Ishikawa (cell line): Measurements from ENCODE around the gene CALU.

Experiments
- CEBPB ChIP-seq: IDR thresholded peaks from 2 replicates; pipeline ENCODE4 v1.6.1; 2012
- CREB1 ChIP-seq: IDR thresholded peaks from 2 replicates; pipeline ENCODE4 v1.6.1; 2012; ENCODE audit warnings: low read depth
- EGR1 ChIP-seq: IDR thresholded peaks from 2 replicates; pipeline ENCODE4 v1.6.1; 2012
- EP300 ChIP-seq: IDR thresholded peaks from 2 replicates; pipeline ENCODE4 v1.6.1; 2012; ENCODE audit warnings: borderline replicate concordance
- FOXM1 ChIP-seq: IDR thresholded peaks from 2 replicates; pipeline ENCODE4 v1.6.1; 2012; ENCODE audit warnings: low read depth, borderline replicate concordance
- MAX ChIP-seq: IDR thresholded peaks from 2 replicates; pipeline ENCODE4 v1.6.1; 2012
- RAD21 ChIP-seq: IDR thresholded peaks from 2 replicates; pipeline ENCODE4 v1.6.1; 2012; ENCODE audit warnings: low read depth
- REST ChIP-seq: IDR thresholded peaks from 2 replicates; pipeline ENCODE4 v1.6.1; 2012; ENCODE audit warnings: low read depth, mild to moderate bottlenecking
- TAF1 ChIP-seq: IDR thresholded peaks from 2 replicates; pipeline ENCODE4 v1.6.1; 2012; ENCODE audit warnings: low read depth, mild to moderate bottlenecking
- TCF12 ChIP-seq: IDR thresholded peaks from 2 replicates; pipeline ENCODE4 v1.6.1; 2012; ENCODE audit warnings: low read depth
- TEAD4 ChIP-seq: IDR thresholded peaks from 2 replicates; pipeline ENCODE4 v1.6.1; 2012
- USF1 ChIP-seq: IDR thresholded peaks from 2 replicates; pipeline ENCODE4 v1.6.1; 2012
- YY1 ChIP-seq: IDR thresholded peaks from 2 replicates; pipeline ENCODE4 v1.6.1; 2012; ENCODE audit warnings: low read depth
- ZBTB7A ChIP-seq: IDR thresholded peaks from 2 replicates; pipeline ENCODE4 v1.6.1; 2012; ENCODE audit warnings: low read depth

- TF ChIP-seq REST (no peak), FOXM1 (no peak), CEBPB (no peak), CREB1 (no peak), ZBTB7A (no peak), YY1 (no peak), RAD21 (no peak), EP300 (no peak), EGR1 (no peak), MAX (no peak), TCF12 (no peak), TEAD4 (no peak), USF1 (no peak), TAF1 (no peak)
These were observed 25.4 kb upstream of the CALU start for GRCh38 chr7:128713794-128714193.
